Measurements from ENCODE around the gene PTPRC. TPM values are rescaled to one million over a fixed set of nuclear protein-coding genes. Genes with fewer than 3 reads are reported as not detected.
A peak's percentile ranks its signal among the peaks of the same experiment; 100 is the strongest.

PTPRC gene
- total RNA-seq, 2 experiments from 2014 or later = 421 to 422 TPM

DNA sequence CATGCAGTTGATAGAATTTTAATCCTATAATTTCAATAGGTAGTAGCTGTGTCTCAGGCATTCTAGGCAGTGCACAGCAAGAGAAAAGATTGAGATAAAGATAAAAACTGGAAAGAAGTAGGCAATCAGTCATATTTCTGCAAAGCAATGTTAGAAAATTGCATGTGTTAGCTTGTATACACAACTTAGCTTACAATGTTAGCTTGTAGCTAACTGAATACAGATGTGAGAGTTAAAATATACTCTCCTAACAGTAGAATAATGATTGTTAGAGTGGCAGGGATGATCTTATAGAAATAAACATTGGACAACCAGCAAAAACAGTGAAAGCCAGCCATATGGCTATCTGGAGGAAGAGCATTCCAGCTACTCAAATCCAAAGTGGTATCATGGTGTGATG is 29.0 kb downstream of the PTPRC start:
- H3K27ac Mint-ChIP-seq = peak overlapping the region; percentile 92
- H3K9me3 Mint-ChIP-seq = peaks cover 1% of the 10 kb centered on the region
- no peak overlapping the region for H3K4me3 Mint-ChIP-seq
- no peaks in the 10 kb centered on the region for H3K27me3 Mint-ChIP-seq
- no peak for DNase-seq
- peaks cover 73% of the 10 kb centered on the region for H3K36me3 Mint-ChIP-seq
- peaks cover 76% of the 10 kb centered on the region for H3K4me1 Mint-ChIP-seq

DNA sequence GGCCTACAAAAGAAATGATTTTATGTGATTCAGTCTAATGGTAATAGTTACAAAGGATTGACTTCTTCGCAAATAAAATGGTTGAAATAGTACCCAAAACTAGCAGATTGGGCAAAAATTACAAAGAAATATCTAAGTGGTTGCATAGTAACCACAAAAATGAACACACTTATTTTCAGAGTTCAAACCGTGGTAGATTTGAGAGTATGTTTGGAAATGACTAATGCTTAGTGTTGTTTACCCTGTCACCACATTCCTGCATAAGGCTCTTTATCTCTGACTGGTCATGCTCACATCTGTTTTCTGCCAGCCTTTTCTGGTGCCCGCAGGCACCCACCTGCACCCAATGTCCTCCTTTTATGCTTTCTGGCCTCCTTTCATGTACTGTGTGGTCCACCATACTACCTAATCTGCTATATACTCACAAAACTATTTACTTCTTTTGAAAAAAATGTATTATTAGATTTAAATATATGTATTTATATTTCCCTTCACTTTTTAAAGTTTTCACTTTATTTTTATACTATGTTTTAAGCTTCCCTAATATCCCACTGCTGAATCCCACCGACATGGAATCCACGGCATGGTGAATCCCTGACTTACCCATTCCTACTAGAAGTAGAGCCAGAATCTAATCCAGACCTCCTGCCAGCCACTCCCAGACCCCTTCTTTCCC is 30.3 kb downstream of the PTPRC start:
- Mint-ChIP-seq H3K36me3 (peaks cover 74% of the 10 kb centered on the region), H3K27ac (peak overlapping the region; percentile 92), H3K27me3 (no peaks in the 10 kb centered on the region), H3K4me1 (peaks cover 78% of the 10 kb centered on the region), H3K4me3 (peak overlapping the region; percentile 47), H3K9me3 (peaks cover 1% of the 10 kb centered on the region)
- no peak for DNase-seq

DNA sequence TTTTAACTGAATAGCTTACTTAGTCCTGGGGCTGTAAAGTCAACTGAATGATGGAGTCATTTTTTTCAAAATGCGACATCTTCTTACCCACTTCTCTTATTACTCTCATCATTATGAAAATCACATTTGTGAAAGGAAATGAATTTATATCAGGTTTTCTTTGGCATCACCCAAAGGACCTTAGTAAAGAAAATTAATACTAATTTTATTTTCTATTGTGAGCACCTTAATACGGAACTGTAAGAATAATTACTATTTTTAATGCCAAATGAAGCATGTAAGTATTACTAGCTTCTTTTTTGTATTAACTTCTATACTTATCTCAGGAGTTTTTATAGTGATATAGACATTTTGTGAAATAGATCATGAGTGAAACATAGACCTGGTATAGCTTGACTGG is 30.9 kb downstream of the PTPRC start:
- Mint-ChIP-seq H3K36me3 (peaks cover 71% of the 10 kb centered on the region), H3K9me3 (peaks cover 1% of the 10 kb centered on the region), H3K27ac (peak overlapping the region; percentile 92), H3K27me3 (no peaks in the 10 kb centered on the region), H3K4me1 (peaks cover 76% of the 10 kb centered on the region), H3K4me3 (peak overlapping the region; percentile 40)
- no peak for DNase-seq

DNA sequence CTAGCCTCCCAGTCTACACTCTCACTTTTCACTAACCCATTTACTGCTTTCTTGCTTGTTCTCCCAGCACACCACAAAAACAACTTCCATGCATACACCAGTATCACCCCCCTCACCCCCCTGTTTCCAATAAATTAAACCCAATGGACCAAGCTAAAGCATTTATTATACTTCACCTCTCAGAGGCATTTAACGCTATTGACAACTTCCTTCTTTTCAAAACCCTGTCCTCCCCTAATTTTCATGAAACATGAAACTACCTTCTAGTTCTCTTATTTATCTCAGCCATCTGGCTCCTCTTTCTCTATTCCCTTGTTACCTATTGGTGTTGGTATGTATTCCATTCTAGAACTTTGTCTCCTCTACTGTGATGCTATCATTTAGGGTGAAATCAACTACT is 32.3 kb downstream of the PTPRC start:
- no peaks in the 10 kb centered on the region for H3K27me3 Mint-ChIP-seq
- peak overlapping the region; percentile 84 for H3K27ac Mint-ChIP-seq
- H3K36me3 Mint-ChIP-seq = peaks cover 69% of the 10 kb centered on the region

DNA sequence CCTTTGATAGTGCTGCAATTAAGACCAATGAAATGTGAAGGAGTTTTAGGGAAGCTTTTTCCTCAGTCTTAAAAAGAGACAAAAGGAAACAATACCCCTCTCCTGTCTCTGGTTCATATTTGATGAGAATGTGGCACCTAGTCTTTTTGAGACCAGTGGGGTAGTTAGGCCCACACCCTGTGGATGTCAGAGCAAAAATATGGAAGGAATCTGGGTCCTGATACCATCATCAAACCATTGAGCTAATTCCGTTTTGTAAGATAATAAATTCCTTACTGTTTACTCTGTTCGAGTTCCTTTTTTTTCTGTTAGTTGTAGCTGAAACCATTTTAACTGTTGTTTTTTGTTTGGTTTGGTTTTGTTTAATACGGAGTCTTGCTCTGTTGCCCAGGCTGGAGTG is 33.3 kb downstream of the PTPRC start:
- H3K4me3 Mint-ChIP-seq = no peak overlapping the region
- H3K4me1 Mint-ChIP-seq = peaks cover 85% of the 10 kb centered on the region

More for the DNA sequence above, 32.3 kb downstream of the PTPRC start:
- no peak for DNase-seq
- Mint-ChIP-seq H3K9me3 (peaks cover 1% of the 10 kb centered on the region), H3K4me3 (peak overlapping the region; percentile 1), H3K4me1 (peaks cover 80% of the 10 kb centered on the region)

DNA sequence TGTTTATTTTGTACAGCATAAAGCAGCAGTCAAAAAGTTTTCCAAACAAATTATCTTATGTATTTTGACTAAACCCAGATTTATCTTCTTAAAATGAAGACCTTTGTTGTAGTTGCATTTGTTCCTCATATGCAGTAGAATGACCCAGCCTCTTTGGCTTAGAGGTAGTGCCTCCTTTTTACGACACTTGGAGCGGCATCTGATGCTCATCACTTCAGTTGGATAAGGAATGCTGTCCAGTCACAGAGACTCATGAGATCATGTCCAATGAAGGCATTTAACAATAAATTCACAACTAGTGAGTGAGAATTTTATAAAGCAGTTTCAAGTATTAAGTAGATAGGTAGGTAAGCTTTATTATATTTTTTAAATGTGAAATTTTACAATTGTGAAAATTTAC is 35.2 kb downstream of the PTPRC start:
- H3K27me3 Mint-ChIP-seq = no peaks in the 10 kb centered on the region
- peaks cover 84% of the 10 kb centered on the region for H3K4me1 Mint-ChIP-seq
- peaks cover 56% of the 10 kb centered on the region for H3K36me3 Mint-ChIP-seq
- H3K9me3 Mint-ChIP-seq = peaks cover 1% of the 10 kb centered on the region
- peak overlapping the region; percentile 42 for H3K4me3 Mint-ChIP-seq
- no peak for DNase-seq
- H3K27ac Mint-ChIP-seq = peak overlapping the region; percentile 77

More for the DNA sequence above, 33.3 kb downstream of the PTPRC start:
- Mint-ChIP-seq H3K27ac (peak overlapping the region; percentile 89), H3K36me3 (peaks cover 70% of the 10 kb centered on the region), H3K9me3 (peaks cover 1% of the 10 kb centered on the region), H3K27me3 (no peaks in the 10 kb centered on the region)
- no peak for DNase-seq

DNA sequence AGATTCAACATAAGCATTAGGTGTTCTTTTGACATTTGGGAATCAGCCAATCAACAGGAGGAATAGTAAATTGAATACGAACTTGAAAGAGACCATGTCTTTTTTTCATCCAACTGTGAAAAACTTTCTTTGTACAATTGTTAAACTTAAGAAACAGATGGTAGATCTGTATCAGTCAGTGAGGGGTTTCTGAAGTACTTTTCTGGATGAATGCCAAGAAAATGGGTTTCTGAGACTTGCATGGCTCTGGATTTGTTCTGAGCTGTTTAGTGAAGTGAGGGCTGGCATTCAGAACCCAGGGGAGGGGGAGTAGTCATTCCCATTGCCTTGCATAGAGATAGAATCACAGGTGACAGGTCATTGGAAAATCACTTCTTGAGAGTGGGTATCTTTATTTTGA is 37.4 kb downstream of the PTPRC start:
- H3K27ac Mint-ChIP-seq = peak overlapping the region; percentile 93
- peak overlapping the region; percentile 55 for H3K4me3 Mint-ChIP-seq
- peaks cover 59% of the 10 kb centered on the region for H3K36me3 Mint-ChIP-seq
- no peak for DNase-seq
- H3K27me3 Mint-ChIP-seq = no peaks in the 10 kb centered on the region
- H3K4me1 Mint-ChIP-seq = peaks cover 88% of the 10 kb centered on the region
- peaks cover under 1% of the 10 kb centered on the region for H3K9me3 Mint-ChIP-seq

DNA sequence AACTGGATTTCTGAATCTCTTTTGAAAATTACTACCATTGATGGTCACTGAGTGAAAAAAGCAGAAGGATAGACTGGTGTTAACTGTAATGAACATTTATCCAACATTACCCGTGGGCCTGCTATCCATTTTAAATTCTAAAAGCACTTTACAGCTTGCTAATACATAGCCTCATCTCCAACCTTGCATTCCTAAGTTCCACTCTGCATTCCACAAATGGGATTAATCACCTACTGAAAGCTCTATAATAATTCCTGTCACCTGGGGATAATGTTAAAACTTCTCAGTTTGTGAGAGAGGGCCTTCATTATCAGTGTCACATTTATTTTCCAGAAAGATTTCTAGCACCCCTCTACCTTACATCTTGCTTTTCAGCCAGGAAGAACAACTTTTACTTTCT is 38.2 kb downstream of the PTPRC start:
- Mint-ChIP-seq H3K27me3 (no peaks in the 10 kb centered on the region), H3K9me3 (no peaks in the 10 kb centered on the region), H3K27ac (peak overlapping the region; percentile 93), H3K4me1 (peaks cover 86% of the 10 kb centered on the region), H3K4me3 (peak overlapping the region; percentile 45), H3K36me3 (peaks cover 53% of the 10 kb centered on the region)
- no peak for DNase-seq

DNA sequence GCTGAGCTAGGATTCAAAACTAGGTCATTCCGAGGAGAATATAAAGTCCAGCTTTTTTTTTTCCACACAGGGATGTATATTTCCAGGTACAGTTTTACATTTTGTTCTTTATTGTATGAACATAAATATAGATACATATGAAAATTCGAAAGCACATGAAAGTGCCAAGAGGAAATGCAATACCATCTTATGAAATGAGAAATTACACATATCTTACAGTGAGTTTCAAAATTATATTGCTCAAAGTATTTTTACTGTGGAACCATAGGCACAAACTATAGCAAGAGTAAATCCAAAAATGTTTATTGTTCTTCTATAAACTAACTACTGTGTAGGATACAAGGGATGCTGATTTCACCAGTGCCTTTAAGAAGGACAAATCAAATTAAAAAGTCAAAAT is 39.0 kb downstream of the PTPRC start:
- H3K4me3 Mint-ChIP-seq = peak overlapping the region; percentile 45
- H3K9me3 Mint-ChIP-seq = no peaks in the 10 kb centered on the region
- H3K27ac Mint-ChIP-seq = peak overlapping the region; percentile 93
- no peaks in the 10 kb centered on the region for H3K27me3 Mint-ChIP-seq
- peaks cover 86% of the 10 kb centered on the region for H3K4me1 Mint-ChIP-seq
- peaks cover 49% of the 10 kb centered on the region for H3K36me3 Mint-ChIP-seq
- no peak for DNase-seq

DNA sequence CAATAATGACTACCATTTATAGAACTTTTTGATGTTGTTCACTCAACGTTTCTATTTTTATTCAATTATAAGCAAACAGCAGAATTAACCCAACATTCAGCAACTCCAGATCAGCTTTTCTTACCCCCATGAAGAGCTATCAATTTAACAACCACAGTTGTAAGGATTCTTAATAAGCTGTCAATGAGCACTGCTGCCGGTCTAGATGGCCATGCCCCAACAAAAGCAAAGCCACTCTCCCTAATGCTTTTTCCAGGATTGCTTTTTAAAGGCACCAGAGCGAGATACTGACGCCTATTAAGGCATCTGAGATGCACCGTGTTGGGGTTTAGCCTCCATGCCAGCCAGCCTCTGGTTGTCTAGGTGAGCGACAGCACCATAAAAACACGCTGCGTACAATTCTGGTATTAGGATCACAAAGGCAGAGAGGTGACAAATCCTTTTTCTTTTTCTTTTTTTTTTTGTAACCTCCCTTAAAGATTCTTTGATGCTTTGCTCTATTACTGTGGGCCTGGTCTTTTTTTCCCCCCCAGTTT is 39.5 kb downstream of the PTPRC start:
- H3K4me1 Mint-ChIP-seq = peaks cover 86% of the 10 kb centered on the region
- H3K36me3 Mint-ChIP-seq = peaks cover 47% of the 10 kb centered on the region
- DNase-seq = no peak
- peak overlapping the region; percentile 45 for H3K4me3 Mint-ChIP-seq
- H3K27ac Mint-ChIP-seq = peak overlapping the region; percentile 93
- H3K27me3 Mint-ChIP-seq = no peaks in the 10 kb centered on the region
- no peaks in the 10 kb centered on the region for H3K9me3 Mint-ChIP-seq

DNA sequence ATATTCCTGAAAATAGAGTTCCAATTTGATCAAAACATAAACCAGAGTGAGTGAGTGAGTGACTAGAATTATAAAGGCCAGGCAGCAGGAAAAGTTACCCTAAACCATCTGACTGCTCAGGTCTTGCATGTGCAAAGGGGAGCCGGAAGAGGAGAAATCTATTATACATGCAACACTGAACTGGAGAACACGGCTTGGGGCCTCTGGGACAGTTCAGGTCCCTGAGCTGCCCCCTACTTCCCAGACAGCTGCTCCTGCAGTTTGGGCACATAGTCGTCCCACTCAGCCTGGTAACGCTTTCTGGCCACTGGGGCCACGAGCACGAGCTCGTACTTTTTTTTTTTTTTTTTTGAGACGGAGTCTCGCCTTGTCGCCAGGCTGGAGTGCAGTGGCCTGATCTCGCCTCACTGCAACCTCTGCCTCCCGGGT is 40.1 kb downstream of the PTPRC start:
- no peak for DNase-seq
- peaks cover 46% of the 10 kb centered on the region for H3K36me3 Mint-ChIP-seq
- H3K4me1 Mint-ChIP-seq = peaks cover 86% of the 10 kb centered on the region
- H3K9me3 Mint-ChIP-seq = no peaks in the 10 kb centered on the region
- H3K27ac Mint-ChIP-seq = peak overlapping the region; percentile 93
- H3K27me3 Mint-ChIP-seq = no peaks in the 10 kb centered on the region
- H3K4me3 Mint-ChIP-seq = peak overlapping the region; percentile 45

DNA sequence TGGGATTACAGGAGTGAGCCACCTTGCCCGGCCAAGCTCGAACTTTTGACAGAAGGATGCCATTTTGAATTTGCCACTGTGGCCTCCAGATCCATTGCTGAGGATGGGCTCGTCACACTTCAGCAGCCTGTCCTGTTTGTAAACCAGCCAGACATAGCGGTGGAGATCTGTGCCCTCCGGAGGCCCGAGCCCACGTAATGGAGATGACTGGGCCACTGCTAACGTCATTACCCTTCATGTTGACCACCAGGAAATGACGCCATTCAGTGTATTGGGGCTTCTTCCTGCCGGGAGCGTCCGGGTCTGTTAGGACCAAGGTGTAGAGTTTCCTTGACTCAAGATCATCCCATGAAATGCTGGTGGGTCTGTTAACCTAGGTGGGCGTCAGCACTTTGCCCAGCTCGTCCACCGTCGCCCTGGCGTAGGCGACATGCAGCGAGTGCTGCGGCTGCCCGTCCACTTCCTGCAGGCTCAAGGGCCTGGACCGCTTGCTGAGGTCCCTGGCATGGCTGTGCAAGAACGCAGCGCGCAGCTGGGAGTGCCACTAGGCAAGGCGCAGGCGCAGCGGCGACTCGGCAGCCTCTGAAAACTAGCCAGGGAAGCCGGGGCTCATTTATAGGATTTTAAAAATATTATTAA is 40.8 kb downstream of the PTPRC start:
- H3K27me3 Mint-ChIP-seq = no peaks in the 10 kb centered on the region
- peak overlapping the region; percentile 45 for H3K4me3 Mint-ChIP-seq
- H3K9me3 Mint-ChIP-seq = no peaks in the 10 kb centered on the region
- H3K4me1 Mint-ChIP-seq = peaks cover 87% of the 10 kb centered on the region
- H3K27ac Mint-ChIP-seq = peak overlapping the region; percentile 93
- no peak for DNase-seq
- peaks cover 45% of the 10 kb centered on the region for H3K36me3 Mint-ChIP-seq

DNA sequence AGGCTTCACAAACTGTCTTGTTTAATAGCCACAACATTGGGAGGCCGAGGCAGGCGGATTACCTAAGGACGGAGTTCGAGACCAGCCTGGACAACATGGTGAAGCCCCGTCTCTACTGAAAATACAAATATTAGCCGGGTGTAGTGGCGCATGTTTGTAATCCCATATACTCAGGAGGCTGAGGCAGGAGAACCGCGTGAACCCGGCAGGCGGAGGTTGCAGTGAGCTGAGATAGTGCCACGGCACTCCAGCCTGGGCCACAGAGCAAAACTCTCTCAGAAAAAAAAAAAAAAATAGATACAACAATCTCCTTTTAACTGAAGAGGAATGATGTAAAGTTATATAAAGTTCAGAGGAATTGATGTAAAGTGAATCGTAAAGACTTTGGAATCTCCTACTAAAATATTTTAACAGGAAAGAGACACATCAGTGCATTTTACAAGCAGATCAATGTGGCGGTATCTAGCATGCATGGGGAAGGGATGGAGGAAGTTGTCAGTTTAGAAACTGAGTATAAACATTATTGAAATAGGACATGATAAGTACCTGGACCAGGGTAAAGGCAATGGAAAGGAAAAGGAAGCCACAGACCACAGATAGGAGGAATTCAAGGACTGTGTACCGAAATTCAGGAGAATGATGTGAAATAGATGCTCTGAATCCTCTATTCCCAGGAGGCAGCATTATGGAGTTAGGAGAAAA is 41.5 kb downstream of the PTPRC start:
- DNase-seq = no peak
- Mint-ChIP-seq H3K9me3 (no peaks in the 10 kb centered on the region), H3K27ac (peak overlapping the region; percentile 93), H3K27me3 (no peaks in the 10 kb centered on the region), H3K4me3 (peak overlapping the region; percentile 45), H3K4me1 (peaks cover 85% of the 10 kb centered on the region), H3K36me3 (peaks cover 43% of the 10 kb centered on the region)

DNA sequence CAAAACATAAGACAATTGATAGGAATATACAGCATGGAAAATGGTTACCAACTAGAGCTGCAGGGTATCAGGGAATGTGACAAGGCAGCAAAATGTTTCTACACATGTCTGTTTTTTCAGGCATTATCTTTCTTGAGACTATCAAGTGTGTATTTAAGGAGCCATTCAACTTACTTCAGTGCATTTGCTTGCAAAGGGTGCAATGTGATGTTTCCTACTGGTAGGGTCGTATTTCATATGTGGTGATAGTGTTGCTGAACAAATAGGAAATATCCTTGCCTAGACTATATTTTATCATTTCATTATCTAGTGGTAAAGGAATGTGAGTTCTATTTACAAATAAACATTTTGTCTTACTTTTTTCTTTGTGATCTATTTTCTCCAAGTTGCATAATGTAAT is 42.4 kb downstream of the PTPRC start:
- Mint-ChIP-seq H3K4me1 (peaks cover 83% of the 10 kb centered on the region), H3K4me3 (peak overlapping the region; percentile 20), H3K9me3 (no peaks in the 10 kb centered on the region), H3K27ac (peak overlapping the region; percentile 92), H3K27me3 (no peaks in the 10 kb centered on the region), H3K36me3 (peaks cover 40% of the 10 kb centered on the region)
- DNase-seq = no peak

Measured in activated naive CD8-positive, alpha-beta T cell treated with anti-CD3 and anti-CD28 coated beads for 36 hours (primary cell).